COLO668 (cell line): Measurements from ENCODE around the gene INPP5D.
"Not testable (repeated sequence)": the region's sequence is repeated elsewhere in the genome, so short reads cannot be mapped to it uniquely, and the experiment has no call there.

Experiments
- DNase-seq: peaks from one replicate; lab custom pipeline; 2025; ENCODE audit not compliant: unreplicated experiment; lab: John Stamatoyannopoulos, UW

INPP5D gene

DNA sequence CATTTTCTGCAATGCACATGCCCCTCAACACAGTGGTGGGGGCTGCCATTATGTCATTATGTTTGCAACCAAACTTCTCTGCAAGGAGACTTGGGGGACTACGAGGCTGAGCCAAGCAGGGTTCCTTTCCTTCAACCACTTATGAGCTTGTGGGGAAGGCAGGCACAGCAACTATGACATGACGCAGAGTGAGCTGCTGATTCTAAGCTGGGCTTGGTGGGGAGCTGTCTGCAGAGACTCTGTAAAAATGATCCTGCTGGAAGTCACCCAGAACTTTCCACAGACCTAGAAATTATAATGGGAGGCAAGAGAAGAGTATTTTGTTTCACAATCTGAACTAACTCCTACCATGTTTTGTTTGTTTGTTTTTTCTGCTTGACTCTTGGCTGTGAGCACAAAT is 55.6 kb downstream of the INPP5D start:
- DNase-seq: no peak

DNA sequence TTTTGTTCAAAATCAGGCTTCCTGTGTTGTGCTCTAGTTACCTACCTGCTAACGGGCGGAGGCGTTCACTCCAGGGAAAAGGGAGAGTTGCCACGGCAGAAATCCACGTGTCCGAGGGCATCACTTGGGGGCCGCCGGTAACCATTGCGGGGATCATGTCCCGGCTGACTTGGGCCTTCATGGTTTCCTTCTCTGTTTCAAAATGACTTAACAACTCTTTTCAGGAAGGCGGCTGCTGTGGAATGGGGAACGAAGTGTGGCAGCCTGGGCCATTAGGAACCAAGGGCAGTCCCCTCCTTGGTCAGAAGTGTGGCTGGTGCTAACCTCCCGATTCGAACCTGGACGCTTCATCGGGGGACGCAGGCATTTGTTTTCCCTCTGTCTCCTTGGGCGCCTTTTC is 56.8 kb downstream of the INPP5D start:
- no peak for DNase-seq

DNA sequence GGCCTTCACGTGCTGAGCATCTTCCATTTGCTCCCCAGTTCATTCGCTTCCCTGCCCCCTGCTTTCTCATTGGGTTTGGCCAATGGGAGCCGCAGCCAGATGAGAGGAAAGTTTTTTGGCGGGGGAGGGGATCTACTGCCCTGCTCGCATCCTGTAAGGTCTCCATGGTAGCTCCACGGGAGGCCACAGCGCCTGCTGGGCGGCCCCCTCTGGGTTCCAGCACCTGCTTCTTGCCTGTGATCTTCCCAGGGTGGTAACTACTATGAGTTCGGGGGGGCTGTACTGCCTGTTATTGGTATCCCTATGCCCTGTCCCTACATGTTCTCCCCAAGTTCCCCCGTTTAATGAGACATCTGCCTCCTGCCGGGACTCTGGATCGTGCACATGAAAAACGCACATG is 57.2 kb downstream of the INPP5D start:
- no peak for DNase-seq

DNA sequence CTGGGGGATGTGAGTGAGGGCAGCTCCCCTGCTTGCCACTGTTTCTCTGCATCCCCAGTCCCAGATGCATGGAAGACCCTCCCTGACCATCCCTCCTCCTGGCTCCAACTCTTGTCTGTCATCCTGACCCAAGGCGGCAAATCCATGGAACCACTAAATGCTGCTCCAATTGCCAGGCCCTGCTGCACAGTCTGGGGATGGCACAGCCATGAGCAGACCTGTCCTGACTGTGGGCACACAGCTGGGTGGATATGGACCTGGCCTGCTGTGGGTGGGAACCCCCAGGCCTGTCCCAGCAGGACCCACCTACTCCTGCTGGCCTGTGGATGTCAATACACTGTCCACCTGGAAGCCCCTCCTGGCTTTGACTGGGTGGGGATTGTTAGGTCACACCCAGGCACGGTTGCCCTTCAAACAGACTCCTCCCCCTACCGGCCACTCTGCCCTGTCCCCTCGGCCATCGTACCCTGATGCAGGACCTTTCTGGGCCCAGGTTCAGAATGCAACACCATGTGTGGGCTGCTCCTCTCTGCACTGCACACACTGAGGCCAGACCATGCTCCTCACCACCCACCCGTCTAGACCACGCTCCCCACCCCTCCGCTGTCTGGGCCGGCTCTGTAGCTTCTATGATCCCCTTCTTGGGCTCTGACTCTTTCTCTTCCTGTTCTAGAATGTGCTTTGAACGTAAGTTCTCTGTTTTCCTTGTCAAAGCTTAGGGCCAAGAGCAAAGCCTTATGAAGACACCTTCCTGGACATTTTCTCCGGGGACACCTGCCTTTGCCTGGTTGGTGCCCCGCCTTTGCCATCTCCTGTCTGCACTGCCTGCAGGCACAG is 57.9 kb downstream of the INPP5D start:
- no peak for DNase-seq

GRCh38 chr2:233118648-233119000 is 58.5 kb downstream of the INPP5D start:
- DNase-seq: no peak

GRCh38 chr2:233119123-233119522 is 59.0 kb downstream of the INPP5D start:
- DNase-seq: no peak

DNA sequence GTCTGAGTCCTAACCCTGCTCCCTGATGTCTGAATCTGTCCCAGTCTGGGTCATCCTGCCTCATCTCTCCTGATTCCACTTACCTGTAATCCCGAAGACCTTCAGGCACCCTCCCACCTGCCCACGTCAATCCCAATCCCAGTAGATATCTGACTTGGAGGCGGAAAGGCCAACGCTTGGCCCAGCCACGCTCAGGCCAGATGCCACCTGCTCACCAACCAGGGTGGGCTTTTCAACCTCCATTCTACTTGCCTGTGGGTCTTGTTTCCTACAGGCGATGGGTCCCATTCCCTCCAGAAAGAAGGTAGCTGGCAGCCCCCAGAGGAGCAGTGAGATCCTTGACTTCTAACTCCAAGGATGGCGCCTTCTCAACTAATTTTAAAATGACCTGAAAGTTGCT is 59.7 kb downstream of the INPP5D start:
- DNase-seq: no peak

- no peak for DNase-seq
Observed at GRCh38 chr2:233120459-233120858, 60.3 kb downstream of the INPP5D start.

- DNase-seq: no peak
Observed at GRCh38 chr2:233121856-233122255, 61.7 kb downstream of the INPP5D start.

DNA sequence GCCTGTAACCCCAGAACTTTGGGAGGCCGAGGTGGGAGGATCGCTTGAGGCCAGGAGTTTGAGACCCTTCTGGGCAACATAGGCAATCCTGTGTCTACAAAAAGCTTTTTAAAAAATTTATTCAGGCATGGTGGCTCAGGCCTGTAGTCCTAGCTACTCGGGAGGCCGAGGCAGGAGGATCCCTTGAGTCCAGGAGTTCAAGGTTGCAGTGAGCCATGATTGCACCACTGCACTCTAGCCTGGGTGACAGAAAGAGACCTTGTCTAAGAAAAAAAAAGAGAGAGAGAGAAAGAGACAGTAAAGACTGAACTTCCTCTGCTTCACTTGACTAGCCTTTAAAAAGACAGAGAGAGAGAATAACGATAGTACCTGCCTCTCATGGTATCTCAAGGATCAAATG is 62.4 kb downstream of the INPP5D start:
- no peak for DNase-seq

DNA sequence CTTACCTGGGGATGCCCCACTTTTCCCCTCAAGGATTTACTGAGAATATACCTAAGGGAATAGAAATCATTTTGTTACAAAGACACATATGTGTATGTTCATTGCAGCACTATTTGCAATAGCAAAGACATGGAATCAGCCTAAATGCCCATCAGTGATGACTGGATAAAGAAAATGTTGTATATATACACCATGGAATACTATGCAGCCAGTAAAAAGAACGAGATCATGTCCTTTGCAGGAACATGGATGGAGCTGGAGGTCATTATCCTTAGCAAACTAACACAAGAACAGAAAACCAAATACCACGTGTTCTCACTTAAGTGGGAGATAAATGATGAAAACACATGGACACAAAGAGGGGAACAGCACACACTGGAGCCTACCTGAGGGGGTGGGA is 63.4 kb downstream of the INPP5D start:
- not testable (repeated sequence) for DNase-seq

DNA sequence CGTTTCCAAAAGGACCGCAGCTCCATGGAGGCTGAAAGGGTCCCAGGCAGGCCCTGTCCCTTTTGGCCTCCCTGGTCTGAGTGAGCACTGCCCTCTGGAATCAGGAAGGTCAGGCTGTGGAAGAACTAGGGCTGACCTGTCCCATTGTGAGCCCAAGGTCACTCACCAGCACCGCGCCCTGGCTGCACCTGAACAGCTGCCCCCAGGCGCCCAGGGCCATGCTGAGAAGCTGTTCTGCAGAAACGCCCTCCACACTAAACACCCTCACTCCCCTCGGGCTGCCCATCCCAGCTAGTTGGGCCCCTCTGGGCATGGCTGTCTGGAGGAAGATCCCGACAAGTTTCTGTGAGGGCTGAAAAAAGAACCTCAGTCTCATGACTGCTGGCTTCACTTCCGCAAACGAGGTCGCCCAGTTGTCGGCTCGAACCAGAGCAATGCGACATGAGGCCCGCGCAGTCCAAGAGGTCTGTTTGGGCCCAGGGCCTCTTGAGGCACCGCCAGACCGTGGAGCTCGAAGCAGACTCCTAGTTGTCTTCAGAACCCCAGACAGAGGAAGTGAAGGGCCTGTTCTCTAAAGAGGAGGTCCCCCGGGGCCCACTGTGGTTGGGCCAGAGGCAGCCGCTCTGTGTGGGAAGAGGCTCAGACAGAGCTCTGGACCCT is 64.4 kb downstream of the INPP5D start:
- DNase-seq: no peak

GRCh38 chr2:233125455-233126065 is 65.4 kb downstream of the INPP5D start:
- DNase-seq: no peak

GRCh38 chr2:233129351-233129978 is 69.3 kb downstream of the INPP5D start:
- no peak for DNase-seq

- DNase-seq: no peak
Observed at GRCh38 chr2:233130024-233130423, 69.9 kb downstream of the INPP5D start.

DNA sequence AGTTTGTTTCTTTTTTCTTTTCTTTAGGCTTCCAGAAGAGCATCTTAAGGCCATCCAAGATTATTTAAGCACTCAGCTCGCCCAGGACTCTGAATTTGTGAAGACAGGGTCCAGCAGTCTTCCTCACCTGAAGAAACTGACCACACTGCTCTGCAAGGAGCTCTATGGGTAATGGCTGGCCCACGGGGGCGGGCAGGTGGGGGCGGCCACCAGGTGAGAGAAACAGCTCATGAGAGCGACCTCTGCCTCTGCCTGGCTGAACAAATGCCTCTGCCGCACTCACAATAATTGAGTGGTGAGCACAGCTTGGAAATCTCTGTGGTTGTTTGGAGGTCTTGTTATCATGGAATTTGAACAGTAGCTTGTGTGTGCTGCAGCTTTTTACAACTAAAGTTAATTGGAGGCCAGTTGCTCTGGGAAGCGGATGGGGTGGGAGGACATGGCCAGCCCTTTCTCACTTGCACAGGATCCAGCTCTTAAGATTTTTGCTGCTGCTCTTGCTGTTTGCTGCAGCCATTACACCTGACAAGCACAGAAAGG is 70.4 kb downstream of the INPP5D start:
- DNase-seq: no peak

- DNase-seq: no peak
Observed at GRCh38 chr2:233131936-233132720, 72.0 kb downstream of the INPP5D start.

- no peak for DNase-seq
Observed at GRCh38 chr2:233133239-233133638, 73.1 kb downstream of the INPP5D start.

DNA sequence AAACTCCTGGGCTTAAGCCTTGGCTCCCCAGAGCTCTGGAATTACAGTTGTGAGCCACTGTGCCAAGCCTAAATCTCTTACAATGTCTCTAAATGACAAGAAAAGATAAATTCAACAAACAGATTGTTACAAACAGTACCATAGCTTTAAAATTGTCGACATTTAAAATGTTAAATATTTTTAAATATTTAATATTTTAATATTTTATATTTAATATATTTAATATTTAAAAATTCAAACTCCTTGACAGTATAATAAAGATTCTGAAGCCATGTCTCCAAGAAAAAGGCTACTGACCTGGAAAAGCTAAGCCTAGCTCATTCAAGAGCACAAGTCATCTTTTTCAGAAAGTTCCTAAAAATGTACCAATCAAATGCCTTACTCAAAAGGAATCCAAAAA is 75.3 kb downstream of the INPP5D start:
- no peak for DNase-seq

DNA sequence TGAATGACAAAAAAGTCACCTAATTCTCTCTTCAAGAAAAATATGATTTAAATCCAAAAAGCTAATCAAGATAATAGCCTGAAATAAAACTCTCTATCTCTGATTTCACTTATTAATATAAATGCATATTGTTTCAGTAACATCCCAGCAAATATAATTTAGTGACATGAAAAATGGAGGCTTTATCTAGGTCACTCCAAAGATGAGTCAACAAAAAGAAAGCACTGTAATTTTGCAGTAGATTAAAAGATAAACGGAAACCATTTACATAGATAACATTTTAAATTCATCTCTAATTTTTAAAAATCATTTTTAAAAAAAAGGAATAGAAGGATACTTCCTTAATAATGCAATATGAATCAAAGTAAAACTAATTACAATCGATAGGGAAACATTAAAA is 76.9 kb downstream of the INPP5D start:
- no peak for DNase-seq

GRCh38 chr2:233140077-233140585 is 80.0 kb downstream of the INPP5D start:
- no peak for DNase-seq
